ENCODE measurements around the gene LRRTM4.

The LRRTM4 gene

GRCh38 chr2:76985387-76986136 lies 536.6 kb downstream of the LRRTM4 start:
- no peak for DNase-seq (ENCODE audit: low read depth)

- DNase-seq (ENCODE audit: low read depth), result no peak
Observed at GRCh38 chr2:76984359-76984758, 537.8 kb downstream of the LRRTM4 start.

- DNase-seq (ENCODE audit: low read depth), result no peak
Observed at GRCh38 chr2:76980067-76980787, 541.9 kb downstream of the LRRTM4 start.

GRCh38 chr2:76977846-76978727 lies 544.1 kb downstream of the LRRTM4 start:
- DNase-seq (ENCODE audit: low read depth), result no peak

- no peak for DNase-seq (ENCODE audit: low read depth)
Observed at GRCh38 chr2:76975752-76976151, 546.4 kb downstream of the LRRTM4 start.

GRCh38 chr2:76973610-76974009 lies 548.6 kb downstream of the LRRTM4 start:
- no peak for DNase-seq (ENCODE audit: low read depth)

- DNase-seq (ENCODE audit: low read depth), result no peak
Observed at GRCh38 chr2:76965772-76966171, 556.4 kb downstream of the LRRTM4 start.

GRCh38 chr2:76958749-76959148 lies 563.4 kb downstream of the LRRTM4 start:
- no peak for DNase-seq (ENCODE audit: low read depth)

- DNase-seq (ENCODE audit: low read depth), result no peak
Observed at GRCh38 chr2:76953733-76954347, 568.3 kb downstream of the LRRTM4 start.

GRCh38 chr2:76946631-76947145 lies 575.5 kb downstream of the LRRTM4 start:
- DNase-seq (ENCODE audit: low read depth), result no peak

- DNase-seq (ENCODE audit: low read depth), result no peak
Observed at GRCh38 chr2:76940559-76940958, 581.6 kb downstream of the LRRTM4 start.

GRCh38 chr2:76938153-76938552 lies 584.0 kb downstream of the LRRTM4 start:
- no peak for DNase-seq (ENCODE audit: low read depth)

GRCh38 chr2:76932550-76932949 lies 589.6 kb downstream of the LRRTM4 start:
- DNase-seq (ENCODE audit: low read depth), result no peak

GRCh38 chr2:76930056-76930744 lies 592.0 kb downstream of the LRRTM4 start:
- no peak for DNase-seq (ENCODE audit: low read depth)

GRCh38 chr2:76928026-76928425 lies 594.1 kb downstream of the LRRTM4 start:
- no peak for DNase-seq (ENCODE audit: low read depth)

GRCh38 chr2:76921006-76921405 lies 601.2 kb downstream of the LRRTM4 start:
- DNase-seq (ENCODE audit: low read depth), result no peak

- DNase-seq (ENCODE audit: low read depth), result no peak
Observed at GRCh38 chr2:76895469-76895868, 626.7 kb downstream of the LRRTM4 start.

- no peak for DNase-seq (ENCODE audit: low read depth)
Observed at GRCh38 chr2:76870581-76870980, 651.6 kb downstream of the LRRTM4 start.

- DNase-seq (ENCODE audit: low read depth), result no peak
Observed at GRCh38 chr2:76870011-76870410, 652.2 kb downstream of the LRRTM4 start.

- DNase-seq (ENCODE audit: low read depth), result no peak
Observed at GRCh38 chr2:76867854-76868253, 654.3 kb downstream of the LRRTM4 start.

- no peak for DNase-seq (ENCODE audit: low read depth)
Observed at GRCh38 chr2:76866464-76866863, 655.7 kb downstream of the LRRTM4 start.
